HEK293 (cell line): Measurements from ENCODE around the gene TRAK1.

ENCODE experiments used
- CTCF ChIA-PET: fragments of 350-600 bp; formaldehyde crosslinking; extraction: SDS; loops from one replicate; lab custom pipeline; 2021; ENCODE audit warnings: antibody characterized with exemption; lab: Yijun Ruan, JAX
- POLR2A ChIA-PET: fragments of 300-600 bp; formaldehyde crosslinking; extraction: SDS; loops from one replicate; lab custom pipeline; 2020; ENCODE audit warnings: antibody characterized with exemption, inconsistent platforms; lab: Yijun Ruan, JAX
- H3K27ac ChIP-seq: fragments of 200-500 bp; sonication (Bioruptor generic); 2 replicates; pipeline ENCODE4 v1.5.1; 2014; ENCODE audit warnings: low read depth, low read length, control low read depth, inconsistent platforms; ENCODE audit errors: extremely low read depth
- H3K36me3 ChIP-seq, 2 experiments: fragments of 200-500 bp in 1 of 2; sonication (Bioruptor generic) in 1 of 2; 1 replicate in 1 of 2; 2 replicates in 1 of 2; pipeline ENCODE4 v1.5.1; 2014 to 2017; ENCODE audit warnings: inconsistent platforms in 2 of 2, low read length in 2 of 2; ENCODE audit not compliant: control insufficient read depth in 2 of 2, insufficient read depth in 1 of 2
- H3K4me1 ChIP-seq: fragments of 200-500 bp; sonication (Bioruptor generic); 2 replicates; pipeline ENCODE4 v1.5.1; 2014; ENCODE audit warnings: mild to moderate bottlenecking, low read length, inconsistent platforms; ENCODE audit not compliant: control insufficient read depth, insufficient read depth
- H3K4me3 ChIP-seq: 2 replicates; pipeline ENCODE4 v1.5.1; 2011; ENCODE audit warnings: low read depth, mild to moderate bottlenecking, control low read depth, low read length, moderate library complexity
- H3K9me3 ChIP-seq: fragments of 200-500 bp; sonication (Bioruptor generic); 2 replicates; pipeline ENCODE4 v1.5.1; 2014; ENCODE audit warnings: low read depth, low read length, inconsistent platforms; ENCODE audit not compliant: control insufficient read depth, insufficient read depth
- BCL11A ChIP-seq: fragments of 450-650 bp; formaldehyde crosslinking; IDR thresholded peaks from 2 replicates; pipeline ENCODE4 v1.5.1; 2016; ENCODE audit warnings: low read depth, missing biosample characterization, missing genetic modification characterization
- EGR2 ChIP-seq: fragments of 450-650 bp; formaldehyde crosslinking; IDR thresholded peaks from 2 replicates; pipeline ENCODE4 v1.5.1; 2016; ENCODE audit warnings: low read depth, missing biosample characterization, missing genetic modification characterization
- GLI2 ChIP-seq: fragments of 450-650 bp; formaldehyde crosslinking; IDR thresholded peaks from 2 replicates; pipeline ENCODE4; 2017; ENCODE audit warnings: missing biosample characterization, missing genetic modification characterization, low read depth, borderline replicate concordance
- GLIS1 ChIP-seq: fragments of 450-650 bp; formaldehyde crosslinking; IDR thresholded peaks from 2 replicates; pipeline ENCODE4 v1.5.1; 2016; ENCODE audit warnings: missing biosample characterization, missing genetic modification characterization
- KLF1 ChIP-seq: fragments of 450-650 bp; formaldehyde crosslinking; IDR thresholded peaks from 2 replicates; pipeline ENCODE4 v1.5.1; 2016; ENCODE audit warnings: missing biosample characterization, missing genetic modification characterization
- MYNN ChIP-seq: fragments of 450-650 bp; formaldehyde crosslinking; IDR thresholded peaks from 2 replicates; pipeline ENCODE4 v1.5.1; 2016; ENCODE audit warnings: missing biosample characterization, missing genetic modification characterization, borderline replicate concordance
- REPIN1 ChIP-seq: fragments of 450-650 bp; formaldehyde crosslinking; IDR thresholded peaks from 2 replicates; pipeline ENCODE4 v1.5.1; 2017; ENCODE audit warnings: missing biosample characterization, missing genetic modification characterization, low read depth
- SCRT2 ChIP-seq: fragments of 450-650 bp; formaldehyde crosslinking; IDR thresholded peaks from 2 replicates; pipeline ENCODE4 v1.5.1; 2016; ENCODE audit warnings: missing biosample characterization, missing genetic modification characterization
- SP7 ChIP-seq: fragments of 450-650 bp; formaldehyde crosslinking; IDR thresholded peaks from 2 replicates; pipeline ENCODE4 v1.5.1; 2016; ENCODE audit warnings: missing biosample characterization, missing genetic modification characterization
- ZBTB48 ChIP-seq: fragments of 450-650 bp; formaldehyde crosslinking; IDR thresholded peaks from 2 replicates; pipeline ENCODE4 v1.5.1; 2016; ENCODE audit warnings: missing biosample characterization, missing genetic modification characterization
- ZEB2 ChIP-seq: fragments of 450-650 bp; formaldehyde crosslinking; IDR thresholded peaks from 2 replicates; pipeline ENCODE4 v1.5.1; 2016; ENCODE audit warnings: missing biosample characterization, missing genetic modification characterization
- ZFP41 ChIP-seq: fragments of 450-650 bp; formaldehyde crosslinking; IDR thresholded peaks from 2 replicates; pipeline ENCODE4 v1.5.1; 2016; ENCODE audit warnings: missing biosample characterization, missing genetic modification characterization, borderline replicate concordance
- ZNF114 ChIP-seq: fragments of 450-650 bp; formaldehyde crosslinking; IDR thresholded peaks from 2 replicates; pipeline ENCODE4 v1.5.0; 2017; ENCODE audit warnings: missing biosample characterization, missing genetic modification characterization
- ZNF138 ChIP-seq: fragments of 450-650 bp; formaldehyde crosslinking; IDR thresholded peaks from 2 replicates; pipeline ENCODE4 v1.5.1; 2016; ENCODE audit warnings: missing biosample characterization, missing genetic modification characterization, borderline replicate concordance
- ZNF239 ChIP-seq: fragments of 450-650 bp; formaldehyde crosslinking; IDR thresholded peaks from 2 replicates; pipeline ENCODE4 v1.5.1; 2016; ENCODE audit warnings: missing biosample characterization, missing genetic modification characterization
- ZNF24 ChIP-seq: fragments of 450-650 bp; formaldehyde crosslinking; IDR thresholded peaks from 2 replicates; pipeline ENCODE4 v1.5.1; 2016; ENCODE audit warnings: missing biosample characterization, missing genetic modification characterization
- ZNF354C ChIP-seq: fragments of 450-650 bp; formaldehyde crosslinking; IDR thresholded peaks from 2 replicates; pipeline ENCODE4 v1.5.1; 2016; ENCODE audit warnings: missing biosample characterization, missing genetic modification characterization, low read depth, borderline replicate concordance
- ZNF366 ChIP-seq: fragments of 450-650 bp; formaldehyde crosslinking; conservative IDR thresholded peaks from 2 replicates; pipeline ENCODE4 v1.5.1; 2016; ENCODE audit warnings: missing biosample characterization, missing genetic modification characterization
- ZNF37A ChIP-seq: fragments of 450-650 bp; IDR thresholded peaks from 2 replicates; pipeline ENCODE4 v1.5.1; 2018; ENCODE audit warnings: missing biosample characterization, missing genetic modification characterization
- ZNF585B ChIP-seq: fragments of 450-650 bp; formaldehyde crosslinking; IDR thresholded peaks from 2 replicates; pipeline ENCODE4 v1.5.1; 2016; ENCODE audit warnings: missing biosample characterization, missing genetic modification characterization
- ZNF621 ChIP-seq: fragments of 450-650 bp; formaldehyde crosslinking; IDR thresholded peaks from 2 replicates; pipeline ENCODE4 v1.5.1; 2017; ENCODE audit warnings: missing biosample characterization, missing genetic modification characterization
- ZNF624 ChIP-seq: fragments of 450-650 bp; formaldehyde crosslinking; IDR thresholded peaks from 2 replicates; pipeline ENCODE4 v1.5.1; 2017; ENCODE audit warnings: missing biosample characterization, missing genetic modification characterization
- ZNF692 ChIP-seq: fragments of 450-650 bp; formaldehyde crosslinking; IDR thresholded peaks from 2 replicates; pipeline ENCODE4 v1.5.1; 2016; ENCODE audit warnings: missing biosample characterization, missing genetic modification characterization
- ZNF768 ChIP-seq: fragments of 450-650 bp; formaldehyde crosslinking; IDR thresholded peaks from 2 replicates; pipeline ENCODE4 v1.5.1; 2018; ENCODE audit warnings: missing biosample characterization, mild to moderate bottlenecking, missing genetic modification characterization
- ZNF792 ChIP-seq: fragments of 450-650 bp; formaldehyde crosslinking; IDR thresholded peaks from 2 replicates; pipeline ENCODE4 v1.5.1; 2016; ENCODE audit warnings: missing biosample characterization, missing genetic modification characterization
- ZNF843 ChIP-seq: fragments of 450-650 bp; formaldehyde crosslinking; IDR thresholded peaks from 2 replicates; pipeline ENCODE4 v1.5.1; 2016; ENCODE audit warnings: missing biosample characterization, missing genetic modification characterization
- TF ChIP-seq, protein P1 (sequence below): fragments of 450-650 bp; formaldehyde crosslinking; IDR thresholded peaks from 2 replicates; pipeline ENCODE4 v1.5.1; 2017; ENCODE audit warnings: missing biosample characterization, mild to moderate bottlenecking, missing genetic modification characterization, moderate library complexity
- TF ChIP-seq, protein P2 (sequence below): fragments of 450-650 bp; formaldehyde crosslinking; IDR thresholded peaks from 2 replicates; pipeline ENCODE4 v1.5.1; 2017; ENCODE audit warnings: missing biosample characterization, missing genetic modification characterization
- TF ChIP-seq, protein P3 (sequence below): fragments of 450-650 bp; formaldehyde crosslinking; IDR thresholded peaks from 2 replicates; pipeline ENCODE4 v1.5.1; 2017; ENCODE audit warnings: missing biosample characterization, missing genetic modification characterization

TRAK1 gene

DNA sequence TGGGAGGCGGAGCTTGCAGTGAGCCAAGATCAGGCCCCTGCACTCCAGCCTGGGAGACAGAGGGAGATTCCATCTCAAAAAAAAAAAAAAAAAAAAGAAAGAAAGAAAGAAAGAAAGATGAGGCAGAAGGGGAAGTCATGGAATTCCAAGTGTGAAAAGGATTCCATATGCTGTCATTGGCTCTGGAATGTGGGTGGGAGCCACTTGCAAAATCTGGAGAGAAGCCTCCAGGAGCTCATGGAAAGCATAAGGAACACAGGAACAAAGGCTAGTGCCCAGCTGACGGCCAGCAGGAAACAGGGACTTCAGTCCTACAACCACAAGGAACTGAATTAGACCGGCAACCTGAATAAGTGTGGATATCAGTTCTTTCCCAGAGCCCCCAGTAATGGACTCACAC lies 12.5 kb upstream of the TRAK1 start (continued):
- TF ChIP-seq GLI2 (tag by site-specific recombination): no peak
- no peak for TF ChIP-seq ZNF37A
- TF ChIP-seq ZNF624 (tag by site-specific recombination): no peak
- TF ChIP-seq ZNF138 (tag by site-specific recombination): no peak
- no peak for TF ChIP-seq ZNF239
- TF ChIP-seq ZNF792: no peak
- TF ChIP-seq ZNF768: no peak
- no peak for TF ChIP-seq ZFP41 (tag by site-specific recombination)
- no peak for TF ChIP-seq ZNF354C (tag by site-specific recombination)
- no peak for TF ChIP-seq REPIN1 (tag by site-specific recombination)
- TF ChIP-seq, all 188 proteins: peak for 0

GRCh38 chr3:42079701-42080452 lies 11.3 kb upstream of the TRAK1 start:
- ChIA-PET CTCF (interaction anchor here (0.5 kb wide), 1 partner anchor 25 kb away, joined by 3 read pairs; no protein-coding TSS in a partner anchor), POLR2A (no interaction called here)
- Histone ChIP-seq H3K36me3 (no peaks in the 10 kb centered on the region), H3K9me3 (no peaks in the 10 kb centered on the region), H3K27ac (no peak overlapping the region), H3K4me3 (no peak overlapping the region), H3K4me1 (no peaks in the 10 kb centered on the region; the same call in 1 of the 2 replicates)
- no peak for TF ChIP-seq ZNF114 (tag by site-specific recombination)
- TF ChIP-seq GLIS1 (tag by site-specific recombination): peak; percentile 80
- TF ChIP-seq, protein P1, sequence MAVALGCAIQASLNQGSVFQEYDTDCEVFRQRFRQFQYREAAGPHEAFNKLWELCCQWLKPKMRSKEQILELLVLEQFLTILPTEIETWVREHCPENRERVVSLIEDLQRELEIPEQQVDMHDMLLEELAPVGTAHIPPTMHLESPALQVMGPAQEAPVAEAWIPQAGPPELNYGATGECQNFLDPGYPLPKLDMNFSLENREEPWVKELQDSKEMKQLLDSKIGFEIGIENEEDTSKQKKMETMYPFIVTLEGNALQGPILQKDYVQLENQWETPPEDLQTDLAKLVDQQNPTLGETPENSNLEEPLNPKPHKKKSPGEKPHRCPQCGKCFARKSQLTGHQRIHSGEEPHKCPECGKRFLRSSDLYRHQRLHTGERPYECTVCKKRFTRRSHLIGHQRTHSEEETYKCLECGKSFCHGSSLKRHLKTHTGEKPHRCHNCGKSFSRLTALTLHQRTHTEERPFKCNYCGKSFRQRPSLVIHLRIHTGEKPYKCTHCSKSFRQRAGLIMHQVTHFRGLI (tag by site-specific recombination): no peak
- no peak for TF ChIP-seq SCRT2

DNA sequence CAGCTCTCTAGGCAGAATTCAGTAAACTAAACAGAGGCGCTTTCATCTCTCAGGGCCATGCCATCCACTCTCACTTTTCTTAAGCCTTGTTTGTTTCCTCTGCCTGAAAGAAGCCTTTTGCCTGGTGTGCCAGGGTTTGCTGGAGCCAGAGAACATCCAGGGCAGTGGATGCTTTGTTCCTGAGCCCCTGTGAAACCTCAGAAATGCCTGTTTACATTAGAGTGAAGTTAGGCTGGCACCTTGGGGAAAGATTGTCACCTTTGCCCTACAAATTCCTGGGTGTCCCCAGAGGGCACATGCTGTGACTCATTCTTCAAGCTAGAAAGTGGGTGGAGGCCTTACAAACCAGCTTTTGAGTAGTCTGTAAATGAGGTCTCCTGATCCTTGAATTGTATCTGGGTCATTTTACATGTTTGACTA lies 10.7 kb upstream of the TRAK1 start:
- ChIA-PET POLR2A (no interaction called here), CTCF (interaction anchor here (0.5 kb wide), 1 partner anchor 26 kb away, joined by 3 read pairs; no protein-coding TSS in a partner anchor)
- Histone ChIP-seq H3K27ac (no peak overlapping the region), H3K4me1 (no peaks in the 10 kb centered on the region; the same call in 1 of the 2 replicates), H3K9me3 (no peaks in the 10 kb centered on the region), H3K4me3 (no peak overlapping the region), H3K36me3 (no peaks in the 10 kb centered on the region)
- TF ChIP-seq ZNF621 (tag by site-specific recombination): no peak
- 0 out of 2 replicates have a peak, but pooled peaks have one; percentile 32 for TF ChIP-seq ZNF24 (tag by site-specific recombination)
- TF ChIP-seq KLF1 (tag by site-specific recombination): peak; percentile 33; the same call in 1 of the 2 replicates
- TF ChIP-seq ZNF692 (tag by site-specific recombination): 0 out of 2 replicates have a peak, but pooled peaks have one; percentile 18
- TF ChIP-seq, protein P2, sequence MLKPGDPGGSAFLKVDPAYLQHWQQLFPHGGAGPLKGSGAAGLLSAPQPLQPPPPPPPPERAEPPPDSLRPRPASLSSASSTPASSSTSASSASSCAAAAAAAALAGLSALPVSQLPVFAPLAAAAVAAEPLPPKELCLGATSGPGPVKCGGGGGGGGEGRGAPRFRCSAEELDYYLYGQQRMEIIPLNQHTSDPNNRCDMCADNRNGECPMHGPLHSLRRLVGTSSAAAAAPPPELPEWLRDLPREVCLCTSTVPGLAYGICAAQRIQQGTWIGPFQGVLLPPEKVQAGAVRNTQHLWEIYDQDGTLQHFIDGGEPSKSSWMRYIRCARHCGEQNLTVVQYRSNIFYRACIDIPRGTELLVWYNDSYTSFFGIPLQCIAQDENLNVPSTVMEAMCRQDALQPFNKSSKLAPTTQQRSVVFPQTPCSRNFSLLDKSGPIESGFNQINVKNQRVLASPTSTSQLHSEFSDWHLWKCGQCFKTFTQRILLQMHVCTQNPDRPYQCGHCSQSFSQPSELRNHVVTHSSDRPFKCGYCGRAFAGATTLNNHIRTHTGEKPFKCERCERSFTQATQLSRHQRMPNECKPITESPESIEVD (tag by site-specific recombination): 0 out of 2 replicates have a peak, but pooled peaks have one; percentile 9
- TF ChIP-seq SP7 (tag by site-specific recombination): peak; percentile 35; the same call in 1 of the 2 replicates
- TF ChIP-seq EGR2 (tag by site-specific recombination): 0 out of 2 replicates have a peak, but pooled peaks have one; percentile 8
- TF ChIP-seq MYNN: no peak
- peak; percentile 34; the same call in 1 of the 2 replicates for TF ChIP-seq BCL11A
- TF ChIP-seq ZEB2 (tag by site-specific recombination): 0 out of 2 replicates have a peak, but pooled peaks have one; percentile 19
- TF ChIP-seq, protein P3, sequence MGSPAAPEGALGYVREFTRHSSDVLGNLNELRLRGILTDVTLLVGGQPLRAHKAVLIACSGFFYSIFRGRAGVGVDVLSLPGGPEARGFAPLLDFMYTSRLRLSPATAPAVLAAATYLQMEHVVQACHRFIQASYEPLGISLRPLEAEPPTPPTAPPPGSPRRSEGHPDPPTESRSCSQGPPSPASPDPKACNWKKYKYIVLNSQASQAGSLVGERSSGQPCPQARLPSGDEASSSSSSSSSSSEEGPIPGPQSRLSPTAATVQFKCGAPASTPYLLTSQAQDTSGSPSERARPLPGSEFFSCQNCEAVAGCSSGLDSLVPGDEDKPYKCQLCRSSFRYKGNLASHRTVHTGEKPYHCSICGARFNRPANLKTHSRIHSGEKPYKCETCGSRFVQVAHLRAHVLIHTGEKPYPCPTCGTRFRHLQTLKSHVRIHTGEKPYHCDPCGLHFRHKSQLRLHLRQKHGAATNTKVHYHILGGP (tag by site-specific recombination): no peak
- TF ChIP-seq ZNF843 (tag by site-specific recombination): no peak
- no peak for TF ChIP-seq ZBTB48 (tag by site-specific recombination)
- TF ChIP-seq ZNF366 (tag by site-specific recombination): 0 out of 2 replicates have a peak, but pooled peaks have one; percentile 28
- no peak for TF ChIP-seq ZNF585B (tag by site-specific recombination)
